ENCODE measurements around the gene LYSMD2. TPM values are rescaled to one million over a fixed set of nuclear protein-coding genes. Genes with fewer than 3 reads are reported as not detected.
"Not testable (repeated sequence)": the region's sequence is repeated elsewhere in the genome, so short reads cannot be mapped to it uniquely, and the experiment has no call there.

Gene LYSMD2, protein sequence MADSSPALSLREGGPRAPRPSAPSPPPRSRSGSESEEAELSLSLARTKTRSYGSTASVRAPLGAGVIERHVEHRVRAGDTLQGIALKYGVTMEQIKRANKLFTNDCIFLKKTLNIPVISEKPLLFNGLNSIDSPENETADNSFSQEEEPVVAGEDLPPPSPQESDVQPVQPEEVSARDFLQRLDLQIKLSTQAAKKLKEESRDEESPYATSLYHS
- polyA plus RNA-seq (2011; rRNA removed) = 3.4 and 5.8 TPM in 2 replicates
- polyA minus RNA-seq (2011; rRNA and poly(A)+ RNA removed) = 0.43 and 0.82 TPM in 2 replicates

DNA sequence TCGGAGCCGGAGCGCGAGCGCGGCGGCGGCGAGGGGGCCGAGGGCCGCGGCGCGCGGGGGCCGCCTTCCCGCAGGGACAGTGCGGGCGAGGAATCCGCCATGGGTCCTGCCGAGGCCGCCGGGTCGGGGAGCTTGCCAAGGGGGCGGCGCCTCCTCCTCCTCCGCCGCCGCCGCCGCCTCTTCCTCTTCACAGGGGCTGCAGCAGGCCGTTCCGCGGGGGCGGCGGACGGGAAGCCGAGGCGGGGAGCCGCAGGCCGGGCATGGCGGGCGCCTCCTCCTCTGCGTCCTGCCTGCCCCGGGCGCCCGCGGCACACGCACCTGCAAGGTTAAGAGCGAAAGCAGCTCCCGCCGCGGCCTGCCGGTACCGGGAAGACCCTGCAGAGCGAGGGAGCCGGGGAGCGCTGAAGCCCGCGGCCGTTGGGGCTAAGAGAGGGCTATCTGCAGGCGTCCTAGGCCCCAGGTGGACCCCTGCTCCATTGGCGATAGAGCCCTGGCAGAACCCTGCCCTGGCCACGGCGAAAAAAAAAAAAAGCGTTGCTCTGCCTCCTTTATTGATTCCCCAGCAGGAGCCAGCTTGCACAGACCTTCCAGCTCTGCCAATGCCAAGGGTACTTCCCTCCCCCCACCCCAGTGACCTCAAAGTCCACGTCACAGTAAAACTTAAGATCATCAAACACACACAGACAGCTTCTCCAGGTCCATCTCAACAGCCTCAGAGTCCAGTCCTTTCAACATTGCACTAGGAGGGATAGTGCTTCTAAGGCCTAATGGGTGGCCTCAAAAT is at the start of gene LYSMD2:
TSS of gene LYSMD2 (minus strand) at position 134 of the 784 bp plus-strand sequence. CDS start at position 101, 33 bp downstream.
- Histone ChIP-seq H3K36me3 (ENCODE audit: control insufficient read depth, insufficient read depth, low read length) (no peaks in the 10 kb centered on the region), H3K4me3 (ENCODE audit: low read depth, low read length) (peak within 1 kb of the TSS; percentile 61), H3K27me3 (ENCODE audit: control insufficient read depth, insufficient read depth, low read length) (no peaks in the 10 kb centered on the region)
- ChIA-PET CTCF (interaction anchor here (0.6 to 3.1 kb wide), 7 partner anchors 10 to 954 kb away, joined by 3 to 15 read pairs (median 3); no protein-coding TSS in a partner anchor), POLR2A (no interaction called here)
- TF ChIP-seq, protein P1, sequence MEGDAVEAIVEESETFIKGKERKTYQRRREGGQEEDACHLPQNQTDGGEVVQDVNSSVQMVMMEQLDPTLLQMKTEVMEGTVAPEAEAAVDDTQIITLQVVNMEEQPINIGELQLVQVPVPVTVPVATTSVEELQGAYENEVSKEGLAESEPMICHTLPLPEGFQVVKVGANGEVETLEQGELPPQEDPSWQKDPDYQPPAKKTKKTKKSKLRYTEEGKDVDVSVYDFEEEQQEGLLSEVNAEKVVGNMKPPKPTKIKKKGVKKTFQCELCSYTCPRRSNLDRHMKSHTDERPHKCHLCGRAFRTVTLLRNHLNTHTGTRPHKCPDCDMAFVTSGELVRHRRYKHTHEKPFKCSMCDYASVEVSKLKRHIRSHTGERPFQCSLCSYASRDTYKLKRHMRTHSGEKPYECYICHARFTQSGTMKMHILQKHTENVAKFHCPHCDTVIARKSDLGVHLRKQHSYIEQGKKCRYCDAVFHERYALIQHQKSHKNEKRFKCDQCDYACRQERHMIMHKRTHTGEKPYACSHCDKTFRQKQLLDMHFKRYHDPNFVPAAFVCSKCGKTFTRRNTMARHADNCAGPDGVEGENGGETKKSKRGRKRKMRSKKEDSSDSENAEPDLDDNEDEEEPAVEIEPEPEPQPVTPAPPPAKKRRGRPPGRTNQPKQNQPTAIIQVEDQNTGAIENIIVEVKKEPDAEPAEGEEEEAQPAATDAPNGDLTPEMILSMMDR (IDR thresholded peaks at IDR 0.05; ENCODE audit: insufficient read depth, low read depth, low read length) = no peak
- DNase-seq (ENCODE audit: low read depth) = no peak

DNA sequence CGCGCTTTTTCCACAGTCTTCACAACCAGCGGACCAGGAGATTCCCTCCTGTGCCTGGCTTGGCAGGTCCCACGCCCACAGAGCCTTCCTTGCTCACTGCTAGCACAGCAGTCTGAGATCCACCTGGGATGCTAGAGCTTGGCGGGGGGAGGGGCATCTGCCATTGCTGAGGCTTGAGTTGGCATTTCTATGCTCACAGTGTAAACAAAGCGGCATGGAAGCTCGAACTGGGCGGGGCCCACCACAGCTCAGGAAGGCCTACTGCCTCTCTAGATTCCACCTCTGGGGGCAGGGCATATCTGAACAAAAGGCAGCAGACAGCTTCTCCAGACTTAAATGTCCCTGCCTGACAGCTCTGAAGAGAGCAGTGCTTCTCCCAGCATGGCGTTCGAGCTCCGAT is 49.7 kb upstream of the LYSMD2 start:
- H3K27me3 ChIP-seq (ENCODE audit: control insufficient read depth, insufficient read depth, low read length); POLR2A ChIA-PET; H3K4me3 ChIP-seq (ENCODE audit: low read depth, low read length); DNase-seq (ENCODE audit: low read depth); H3K36me3 ChIP-seq (ENCODE audit: control insufficient read depth, insufficient read depth, low read length): not testable (repeated sequence)
- CTCF ChIA-PET = interaction anchor here (3.5 kb wide), 1 partner anchor 11 kb away, joined by 19 read pairs; no protein-coding TSS in a partner anchor

DNA sequence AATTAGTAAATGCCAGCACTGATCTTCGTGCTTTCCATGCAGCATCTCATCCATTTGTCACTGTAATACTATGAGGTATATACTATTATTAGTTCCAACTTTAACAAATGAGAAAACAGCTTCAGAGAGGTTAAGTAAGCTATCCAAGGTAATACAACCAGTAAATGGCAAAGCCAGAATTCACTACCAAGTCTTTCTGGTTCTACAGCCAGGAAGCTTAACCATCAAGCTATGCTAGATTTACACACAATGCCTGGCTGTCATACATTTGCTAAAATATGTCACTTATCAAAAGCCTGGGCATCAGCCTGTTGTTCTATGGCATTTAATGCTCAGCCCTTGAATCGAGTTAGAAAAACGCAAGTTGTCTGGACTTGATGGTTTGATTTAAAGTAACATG is 46.5 kb upstream of the LYSMD2 start:
- ChIA-PET POLR2A (no interaction called here), CTCF (interaction anchor here (3.5 kb wide), 1 partner anchor 134 kb away, joined by 9 read pairs; no protein-coding TSS in a partner anchor)
- DNase-seq (ENCODE audit: low read depth) = no peak
- H3K27me3 ChIP-seq (ENCODE audit: control insufficient read depth, insufficient read depth, low read length) = no peaks in the 10 kb centered on the region
- H3K36me3 ChIP-seq (ENCODE audit: control insufficient read depth, insufficient read depth, low read length) = no peaks in the 10 kb centered on the region
- TF ChIP-seq, protein P1 (IDR thresholded peaks at IDR 0.05; ENCODE audit: insufficient read depth, low read depth, low read length) = no peak
- no peak overlapping the region for H3K4me3 ChIP-seq (ENCODE audit: low read depth, low read length)

DNA sequence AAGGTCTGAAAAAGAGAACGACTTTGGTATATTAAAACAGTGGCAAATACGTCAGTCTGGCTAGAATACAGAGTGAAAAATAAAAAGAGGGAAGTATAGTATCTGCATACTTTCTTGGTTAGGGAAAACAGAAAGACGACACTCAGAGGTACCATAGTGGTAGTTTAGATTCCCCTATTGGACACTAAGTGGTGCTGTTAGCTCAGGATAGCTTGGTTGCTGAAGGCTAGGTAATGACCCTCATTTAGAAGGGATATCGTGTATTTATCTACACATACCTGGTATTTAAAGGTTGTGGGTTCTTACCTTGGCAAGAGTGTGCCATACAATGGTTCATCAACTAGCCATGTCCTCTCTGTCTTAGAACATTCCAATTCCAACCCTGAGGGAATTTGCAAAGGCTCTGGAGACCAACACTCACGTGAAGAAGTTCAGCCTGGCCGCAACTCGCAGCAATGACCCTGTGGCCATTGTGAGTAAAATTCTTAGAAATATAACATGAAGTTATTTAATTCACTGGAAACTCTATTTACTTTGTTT is 45.0 kb upstream of the LYSMD2 start:
- DNase-seq (ENCODE audit: low read depth) = no peak
- CTCF ChIA-PET = interaction anchor here (0.5 to 3.5 kb wide), 2 partner anchors 95 to 132 kb away, joined by 3 to 9 read pairs; no protein-coding TSS in a partner anchor
- no peak overlapping the region for H3K4me3 ChIP-seq (ENCODE audit: low read depth, low read length)
- TF ChIP-seq, protein P1 (IDR thresholded peaks at IDR 0.05; ENCODE audit: insufficient read depth, low read depth, low read length) = peak; percentile 23; the same call in 1 of the 2 replicates
- POLR2A ChIA-PET = no interaction called here
- no peaks in the 10 kb centered on the region for H3K36me3 ChIP-seq (ENCODE audit: control insufficient read depth, insufficient read depth, low read length)
- H3K27me3 ChIP-seq (ENCODE audit: control insufficient read depth, insufficient read depth, low read length) = no peaks in the 10 kb centered on the region

DNA sequence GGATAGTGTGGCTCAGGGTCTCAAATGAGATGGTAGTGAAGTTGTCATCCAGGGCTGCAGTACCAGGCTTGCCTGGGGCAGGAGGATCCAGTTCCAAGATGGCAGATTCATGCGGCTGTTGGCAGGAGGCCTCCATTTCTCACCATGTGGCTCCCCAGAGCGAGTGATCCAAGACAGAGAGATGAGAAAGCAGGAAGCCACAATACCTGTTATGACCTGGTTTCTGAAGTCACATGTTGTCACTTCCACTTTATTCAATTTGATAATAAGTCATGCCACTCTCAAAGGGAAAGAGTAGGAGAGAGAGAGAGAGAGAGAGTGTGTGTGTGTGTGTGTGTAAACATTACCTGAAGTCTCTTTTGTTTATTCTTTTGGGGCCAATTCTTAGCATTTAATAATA is 44.1 kb upstream of the LYSMD2 start:
- Histone ChIP-seq H3K27me3 (ENCODE audit: control insufficient read depth, insufficient read depth, low read length) (no peaks in the 10 kb centered on the region), H3K4me3 (ENCODE audit: low read depth, low read length) (no peak overlapping the region), H3K36me3 (ENCODE audit: control insufficient read depth, insufficient read depth, low read length) (no peaks in the 10 kb centered on the region)
- DNase-seq (ENCODE audit: low read depth) = no peak
- CTCF ChIA-PET = interaction anchor here (1.4 kb wide), 2 partner anchors 12 to 131 kb away, joined by 5 to 8 read pairs; no protein-coding TSS in a partner anchor
- TF ChIP-seq, protein P1 (IDR thresholded peaks at IDR 0.05; ENCODE audit: insufficient read depth, low read depth, low read length) = no peak
- POLR2A ChIA-PET = no interaction called here
